ENCODE data around the gene INSYN1. TPM values are rescaled to one million over a fixed set of nuclear protein-coding genes. Genes with fewer than 3 reads are reported as not detected.
"Not testable (repeated sequence)": the region's sequence is repeated elsewhere in the genome, so short reads cannot be mapped to it uniquely, and the experiment has no call there.

The INSYN1 gene
- total and polyA plus RNA-seq, 8 donors = 0.14 to 39.7 (median 7.5) TPM

GRCh38 chr15:73709241-73709640 lies 43.9 kb downstream of the INSYN1 start:
- intact Hi-C loops (cut with DNase I; ENCODE audit: low total_unique reads) = loop anchor here (10.0 kb wide), 1 partner anchor 74 kb away; the partner anchor contains the start of gene NPTN
- WGBS, 5 donors = 88 to 96% (median 95%) methylated on average over 4 to 6 of the region's 6 CpGs
- H3K27ac ChIP-seq = no peak overlapping the region

DNA sequence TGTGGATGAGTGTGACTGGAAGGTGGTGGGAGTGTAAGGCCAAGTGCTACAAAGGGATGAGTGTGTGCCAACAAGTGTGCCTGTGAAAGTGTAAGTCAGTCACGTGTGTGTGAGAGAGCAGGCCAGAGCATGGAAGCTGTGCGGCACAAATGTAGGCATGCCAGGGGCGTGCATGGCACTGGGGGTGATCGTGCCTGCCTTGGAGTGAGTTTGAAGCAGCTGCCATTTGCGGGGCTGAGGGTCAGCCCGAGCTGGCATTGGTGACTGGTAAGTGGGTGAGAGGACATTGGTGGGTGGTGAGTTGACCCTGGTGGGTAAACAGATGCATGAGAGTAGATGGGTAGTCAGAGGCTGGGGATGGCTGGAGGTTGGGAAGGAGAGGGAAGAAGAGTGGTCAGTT lies 44.5 kb downstream of the INSYN1 start:
- Histone ChIP-seq H3K27me3 (no peaks in the 10 kb centered on the region), H3K4me1 (no peaks in the 10 kb centered on the region), H3K27ac (no peak overlapping the region), H3K9me3 (no peaks in the 10 kb centered on the region), H3K36me3 (peaks cover 36 to 98% (median 96%) of the 10 kb centered on the region in 4 donors), H3K4me3 (no peak overlapping the region)
- 89 to 97% (median 91%) methylated on average over 6 of the region's 6 CpGs for WGBS, 5 donors
- TF ChIP-seq POLR2A (IDR thresholded peaks at IDR 0.05) (no peak), EP300 (IDR thresholded peaks at IDR 0.05) (no peak), POLR2AphosphoS5 (IDR thresholded peaks at IDR 0.05) (no peak)
- TF ChIP-seq, protein P1, sequence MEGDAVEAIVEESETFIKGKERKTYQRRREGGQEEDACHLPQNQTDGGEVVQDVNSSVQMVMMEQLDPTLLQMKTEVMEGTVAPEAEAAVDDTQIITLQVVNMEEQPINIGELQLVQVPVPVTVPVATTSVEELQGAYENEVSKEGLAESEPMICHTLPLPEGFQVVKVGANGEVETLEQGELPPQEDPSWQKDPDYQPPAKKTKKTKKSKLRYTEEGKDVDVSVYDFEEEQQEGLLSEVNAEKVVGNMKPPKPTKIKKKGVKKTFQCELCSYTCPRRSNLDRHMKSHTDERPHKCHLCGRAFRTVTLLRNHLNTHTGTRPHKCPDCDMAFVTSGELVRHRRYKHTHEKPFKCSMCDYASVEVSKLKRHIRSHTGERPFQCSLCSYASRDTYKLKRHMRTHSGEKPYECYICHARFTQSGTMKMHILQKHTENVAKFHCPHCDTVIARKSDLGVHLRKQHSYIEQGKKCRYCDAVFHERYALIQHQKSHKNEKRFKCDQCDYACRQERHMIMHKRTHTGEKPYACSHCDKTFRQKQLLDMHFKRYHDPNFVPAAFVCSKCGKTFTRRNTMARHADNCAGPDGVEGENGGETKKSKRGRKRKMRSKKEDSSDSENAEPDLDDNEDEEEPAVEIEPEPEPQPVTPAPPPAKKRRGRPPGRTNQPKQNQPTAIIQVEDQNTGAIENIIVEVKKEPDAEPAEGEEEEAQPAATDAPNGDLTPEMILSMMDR (IDR thresholded peaks at IDR 0.05) = no peak
- DNase-seq = no peak
- intact Hi-C loops (cut with DNase I; ENCODE audit: low total_unique reads) = loop anchor here (10.0 kb wide), 1 partner anchor 74 kb away; the partner anchor contains the start of gene NPTN

More at GRCh38 chr15:73709241-73709640, 43.9 kb downstream of the INSYN1 start:
- no peak for TF ChIP-seq POLR2AphosphoS5 (IDR thresholded peaks at IDR 0.05)
- Histone ChIP-seq H3K27me3 (no peaks in the 10 kb centered on the region), H3K36me3 (peaks cover 40 to 98% (median 96%) of the 10 kb centered on the region in 4 donors), H3K4me1 (no peaks in the 10 kb centered on the region), H3K9me3 (no peaks in the 10 kb centered on the region), H3K4me3 (no peak overlapping the region)
- no peak for DNase-seq

DNA sequence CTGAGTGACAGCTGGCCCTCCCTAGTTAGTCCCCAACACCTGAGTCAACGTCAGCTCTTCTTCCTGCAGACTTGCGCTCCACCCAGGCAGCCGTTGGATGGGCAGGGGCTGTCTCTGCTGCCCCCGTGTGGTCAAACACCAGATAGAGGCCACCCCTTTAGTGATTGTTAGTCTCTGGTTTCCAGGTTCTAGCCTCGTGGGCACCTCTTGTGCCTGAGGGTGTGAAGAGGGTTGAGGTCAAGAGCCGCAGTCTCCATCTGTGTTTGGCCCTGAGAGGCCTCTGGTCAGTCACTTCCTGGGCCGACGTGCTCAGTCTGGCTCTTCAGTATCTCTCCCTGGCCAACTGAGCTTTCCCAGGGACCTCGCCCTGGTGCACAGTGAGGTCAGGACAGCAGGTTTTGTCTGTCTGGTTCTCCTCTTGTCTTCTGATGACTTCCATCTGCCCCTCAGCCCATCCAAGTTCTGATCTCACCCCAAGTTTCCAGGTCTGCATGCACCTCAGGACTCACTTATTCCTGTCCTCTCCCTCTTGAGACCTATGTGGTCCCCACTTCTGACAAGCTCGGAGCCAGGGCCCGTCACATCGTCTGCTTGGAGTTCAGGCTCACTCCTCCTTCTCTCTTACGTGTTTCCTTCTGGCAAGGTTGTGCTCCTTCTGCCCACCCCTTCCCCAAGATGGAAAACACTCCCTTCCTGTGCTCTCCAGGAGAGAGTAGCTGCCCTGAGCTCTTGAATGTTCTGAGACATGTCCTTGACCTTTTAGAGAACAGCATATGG lies 48.1 kb downstream of the INSYN1 start:
- WGBS, 5 donors = 46 to 59% (median 52%) methylated on average over 13 of the region's 13 CpGs
- peaks cover 29 to 89% (median 89%) of the 10 kb centered on the region in 4 donors for H3K36me3 ChIP-seq
- TF ChIP-seq, protein P1 (IDR thresholded peaks at IDR 0.05) = peak in 5 of 7 experiments; percentile 61 to 77 (median 70)
- no peak for TF ChIP-seq POLR2AphosphoS5 (IDR thresholded peaks at IDR 0.05)
- no peak overlapping the region for H3K4me3 ChIP-seq
- DNase-seq = peak; percentile 67 to 86
- H3K27ac ChIP-seq = no peak overlapping the region
- no peaks in the 10 kb centered on the region for H3K9me3 ChIP-seq
- intact Hi-C loops (cut with DNase I; ENCODE audit: low total_unique reads) = loop anchor here (10.0 kb wide), 1 partner anchor 70 kb away; the partner anchor contains the start of gene NPTN
- no peaks in the 10 kb centered on the region for H3K27me3 ChIP-seq
- H3K4me1 ChIP-seq = no peaks in the 10 kb centered on the region

GRCh38 chr15:73704142-73704868 lies 48.8 kb downstream of the INSYN1 start:
- H3K27ac ChIP-seq, H3K4me1 ChIP-seq, H3K9me3 ChIP-seq, H3K27me3 ChIP-seq, DNase-seq, H3K4me3 ChIP-seq: not testable (repeated sequence)
- peaks cover 23 to 87% (median 86%) of the 10 kb centered on the region in 4 donors for H3K36me3 ChIP-seq
- WGBS, 5 donors = 77 to 82% (median 81%) methylated on average over 17 to 23 of the region's 23 CpGs
- intact Hi-C loops (cut with DNase I; ENCODE audit: low total_unique reads) = loop anchor here (10.0 kb wide), 1 partner anchor 70 kb away; the partner anchor contains the start of gene NPTN

- intact Hi-C loops (cut with DNase I; ENCODE audit: low total_unique reads) = loop anchor here (10.0 kb wide), 1 partner anchor 69 kb away; the partner anchor contains the start of gene NPTN
- not testable (repeated sequence) for H3K4me3 ChIP-seq, H3K27ac ChIP-seq, H3K27me3 ChIP-seq, H3K4me1 ChIP-seq, H3K9me3 ChIP-seq, DNase-seq
- 85 to 92% (median 90%) methylated on average over 9 to 23 of the region's 23 CpGs for WGBS, 5 donors
- H3K36me3 ChIP-seq = peaks cover 19 to 83% (median 81%) of the 10 kb centered on the region in 4 donors
These were observed 49.5 kb downstream of the INSYN1 start for GRCh38 chr15:73703601-73704000.

GRCh38 chr15:73702311-73703239 lies 50.6 kb downstream of the INSYN1 start:
- intact Hi-C loops (cut with DNase I; ENCODE audit: low total_unique reads) = loop anchor here (10.0 kb wide), 1 partner anchor 68 kb away; the partner anchor contains the start of gene NPTN

More at GRCh38 chr15:73702311-73703239, 50.6 kb downstream of the INSYN1 start:
- not testable (repeated sequence) for H3K27ac ChIP-seq, H3K4me3 ChIP-seq, H3K4me1 ChIP-seq, H3K9me3 ChIP-seq, H3K27me3 ChIP-seq, DNase-seq
- peaks cover 10 to 78% (median 73%) of the 10 kb centered on the region in 4 donors for H3K36me3 ChIP-seq
- 76 to 89% (median 87%) methylated on average over 24 to 33 of the region's 33 CpGs for WGBS, 5 donors

All from stomach (tissue), 9 donors.